ENCODE measurements around the gene OR4M1.

DNA sequence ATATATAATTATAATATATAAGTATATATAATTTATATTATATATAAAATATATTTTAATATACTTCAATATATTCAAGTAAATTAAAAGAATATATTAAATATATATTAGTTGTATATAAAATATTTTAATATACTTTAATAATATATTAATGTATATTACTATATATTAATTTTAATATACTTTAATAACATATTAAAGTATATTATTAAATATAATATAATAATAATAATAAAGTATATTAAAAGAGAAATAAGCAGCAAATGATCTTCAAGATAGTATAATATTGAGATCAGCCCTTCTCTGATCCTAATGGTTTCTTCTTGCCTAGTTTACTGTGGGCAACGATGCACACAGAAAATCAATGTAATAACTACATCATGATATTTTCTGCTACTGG is 2.3 kb downstream of the OR4M1 start:
- TF ChIP-seq CTCF (optimal IDR thresholded peaks at IDR 0.05 in 1 of 3, IDR thresholded peaks at IDR 0.05 in 1 of 3, conservative IDR thresholded peaks at IDR 0.05 in 1 of 3; ENCODE audit: extremely low read depth in 1 of 3, insufficient read depth in 2 of 3, low read length in 3 of 3) (no peak), EZH2 (IDR thresholded peaks at IDR 0.05; ENCODE audit: low read length) (no peak)
